OCI-LY7 (cell line): ENCODE data around the gene PDE3B. TPM values are rescaled to one million over a fixed set of nuclear protein-coding genes. Genes with fewer than 3 reads are reported as not detected.

Experiments used
- BruUV-seq: library from RNA; stranded (reverse); fragments of 400-500 nt; replicated peaks from 2 replicates; lab custom pipeline; 2021; lab: Mats Ljungman, UMichigan
- CTCF ChIA-PET: fragments of 300-600 bp; sonication (Branson Sonifier 250); formaldehyde crosslinking; loops from one replicate; lab custom pipeline; 2022; ENCODE audit warnings: antibody characterized with exemption; ENCODE audit not compliant: unreplicated experiment; lab: Charles Lee
- POLR2A ChIA-PET: fragments of 300-600 bp; sonication (Branson Sonifier 250); formaldehyde crosslinking; loops from one replicate; lab custom pipeline; 2022; ENCODE audit warnings: antibody characterized with exemption; lab: Charles Lee
- DNase-seq: peaks from one replicate; pipeline ENCODE4 v3.0.0-alpha.2; 2015; ENCODE audit warnings: low spot score
- H2AFZ ChIP-seq: fragments of 200-600 bp; sonication (generic), shearing (Covaris generic); 2 replicates; pipeline ENCODE4 v1.6.1; 2014; ENCODE audit warnings: mild to moderate bottlenecking, antibody characterized with exemption, low read length, moderate library complexity
- H3K27ac ChIP-seq: fragments of 200-600 bp; sonication (generic); 2 replicates; pipeline ENCODE4 v1.5.1; 2014; ENCODE audit warnings: mixed run types, low read depth, mild to moderate bottlenecking, moderate library complexity, low read length, inconsistent platforms; ENCODE audit not compliant: poor library complexity, severe bottlenecking
- H3K36me3 ChIP-seq: fragments of 200-600 bp; sonication (generic); 2 replicates; pipeline ENCODE4 v1.6.1; 2014; ENCODE audit warnings: mild to moderate bottlenecking, antibody characterized with exemption, low read length, moderate library complexity, mixed read lengths; ENCODE audit not compliant: insufficient read depth
- H3K4me1 ChIP-seq: fragments of 200-600 bp; sonication (generic); 2 replicates; pipeline ENCODE4 v1.5.1; 2014; ENCODE audit warnings: mild to moderate bottlenecking, low read length; ENCODE audit not compliant: insufficient read depth, poor library complexity, severe bottlenecking
- H3K4me2 ChIP-seq: fragments of 200-600 bp; sonication (generic); 2 replicates; pipeline ENCODE4 v1.6.1; 2014; ENCODE audit warnings: mild to moderate bottlenecking, low read length
- H3K4me3 ChIP-seq: fragments of 200-600 bp; sonication (generic); 2 replicates; pipeline ENCODE4 v1.5.1; 2014; ENCODE audit warnings: mild to moderate bottlenecking, low read depth, low read length; ENCODE audit not compliant: poor library complexity, severe bottlenecking
- H3K79me2 ChIP-seq: fragments of 200-600 bp; sonication (generic); 2 replicates; pipeline ENCODE4 v1.6.1; 2016; ENCODE audit warnings: low read depth, mild to moderate bottlenecking, low read length, moderate library complexity, mixed read lengths; ENCODE audit not compliant: insufficient read depth
- H3K9me2 ChIP-seq: fragments of 200-600 bp; sonication (generic); 2 replicates; pipeline ENCODE4 v1.6.1; 2016; ENCODE audit warnings: mild to moderate bottlenecking, low read length, mixed read lengths; ENCODE audit not compliant: insufficient read depth
- H3K9me3 ChIP-seq: fragments of 200-600 bp; sonication (generic); 2 replicates; pipeline ENCODE4 v1.6.1; 2014; ENCODE audit warnings: mild to moderate bottlenecking, mixed run types, low read length, mixed read lengths
- H4K20me1 ChIP-seq: fragments of 200-600 bp; sonication (generic); 2 replicates; pipeline ENCODE4 v1.6.1; 2014; ENCODE audit warnings: mild to moderate bottlenecking, antibody characterized with exemption, low read length, moderate library complexity, mixed read lengths; ENCODE audit not compliant: insufficient read depth
- CTCF ChIP-seq: fragments of 200-600 bp; sonication (generic); conservative IDR thresholded peaks from 2 replicates; pipeline ENCODE4 v1.5.1; 2014; ENCODE audit warnings: mild to moderate bottlenecking, antibody characterized with exemption, low read length, moderate library complexity, mixed read lengths
- EZH2phosphoT487 ChIP-seq: fragments of 200-600 bp; sonication (generic); IDR thresholded peaks from 2 replicates; pipeline ENCODE4 v1.6.1; 2018; ENCODE audit warnings: low read depth, borderline replicate concordance, mild to moderate bottlenecking, mixed run types, antibody characterized with exemption, low read length, moderate library complexity, mixed read lengths
- intact Hi-C: fragments of 100-400 bp; cut with micrococcal nuclease; formaldehyde crosslinking; loops from one replicate; pipeline ENCODE4 v1.10.0; 2022; ENCODE audit not compliant: unreplicated experiment
- total RNA-seq, 2 experiments: library from RNA; depleted of rRNA in 1 of 2; stranded (reverse); fragments of >200 nt in 1 of 2; shearing (Covaris generic) in 1 of 2; gene quantifications; 2 replicates each; pipeline ENCODE4 v1.2.3, GENCODE V29; 2014 to 2022

PDE3B gene
- total RNA-seq, 2 experiments from 2014 or later: not detected

DNA sequence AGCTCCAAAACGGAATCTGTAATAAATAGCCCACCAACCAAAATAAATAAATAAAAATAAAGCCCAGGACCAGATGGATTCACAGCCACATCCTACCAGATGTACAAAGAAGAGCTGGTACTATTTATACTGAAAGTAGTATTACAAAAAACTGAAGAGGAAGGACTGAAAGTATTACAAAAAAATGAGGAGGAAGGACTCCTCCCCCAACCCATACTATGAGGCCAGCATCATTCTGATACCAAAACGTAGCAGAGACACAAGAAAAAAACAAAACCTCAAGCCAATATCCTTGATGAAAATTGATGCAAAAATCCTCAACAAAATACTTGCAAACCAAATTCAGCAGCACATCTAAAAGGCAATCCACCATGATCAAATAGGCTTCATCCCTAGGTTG is 183.0 kb downstream of the PDE3B start:
- TF ChIP-seq CTCF (no peak), EZH2phosphoT487 (no peak)
- no peaks in the 10 kb centered on the region for H3K79me2 ChIP-seq
- no peaks in the 10 kb centered on the region for H3K9me2 ChIP-seq
- ChIA-PET POLR2A (interaction anchor here (0.7 kb wide), 1 partner anchor 975 kb away, joined by 3 read pairs; no protein-coding TSS in a partner anchor), CTCF (no interaction called here)
- no peaks in the 10 kb centered on the region for H3K4me1 ChIP-seq
- H4K20me1 ChIP-seq: no peaks in the 10 kb centered on the region
- intact Hi-C loops: no loop called here
- H3K27ac ChIP-seq: no peak overlapping the region
- no peak overlapping the region for H2AFZ ChIP-seq
- no TSS peak for BruUV-seq
- H3K36me3 ChIP-seq: no peaks in the 10 kb centered on the region
- H3K9me3 ChIP-seq: no peaks in the 10 kb centered on the region
- no peak overlapping the region for H3K4me3 ChIP-seq
- no peak for DNase-seq
- no peak overlapping the region for H3K4me2 ChIP-seq

GRCh38 chr11:14835496-14836492 is 192.2 kb downstream of the PDE3B start:
- Histone ChIP-seq H3K36me3 (no peaks in the 10 kb centered on the region), H3K4me1 (no peaks in the 10 kb centered on the region), H3K4me3 (no peak overlapping the region), H3K79me2 (no peaks in the 10 kb centered on the region), H3K9me2 (no peaks in the 10 kb centered on the region), H3K9me3 (no peaks in the 10 kb centered on the region), H4K20me1 (no peaks in the 10 kb centered on the region), H3K4me2 (no peak overlapping the region), H2AFZ (no peak overlapping the region), H3K27ac (no peak overlapping the region)
- no peak for DNase-seq
- intact Hi-C loops: no loop called here
- CTCF ChIA-PET: no interaction called here
- TF ChIP-seq EZH2phosphoT487: no peak
- no peak for TF ChIP-seq CTCF
- POLR2A ChIA-PET: interaction anchor here (0.6 kb wide), 1 partner anchor 21 kb away, joined by 5 read pairs; no protein-coding TSS in a partner anchor
- no TSS peak for BruUV-seq

- H3K4me1 ChIP-seq: no peaks in the 10 kb centered on the region
- CTCF ChIA-PET: no interaction called here
Measured at GRCh38 chr11:14842002-14842401, 198.4 kb downstream of the PDE3B start.

More at GRCh38 chr11:14842002-14842401, 198.4 kb downstream of the PDE3B start:
- Histone ChIP-seq H3K4me3 (no peak overlapping the region), H4K20me1 (no peaks in the 10 kb centered on the region), H3K4me2 (no peak overlapping the region), H3K27ac (no peak overlapping the region), H2AFZ (no peak overlapping the region), H3K9me2 (no peaks in the 10 kb centered on the region), H3K9me3 (no peaks in the 10 kb centered on the region), H3K36me3 (no peaks in the 10 kb centered on the region), H3K79me2 (no peaks in the 10 kb centered on the region)
- no peak for TF ChIP-seq EZH2phosphoT487
- TF ChIP-seq CTCF: no peak
- BruUV-seq: no TSS peak
- intact Hi-C loops: no loop called here
- POLR2A ChIA-PET: no interaction called here
- DNase-seq: no peak
